Activated naive CD8-positive, alpha-beta T cell treated with anti-CD3 and anti-CD28 coated beads, Interleukin-2, amount 50 U/mL, for 16 hours (primary cell): ENCODE measurements around the gene KIF2A.

ENCODE experiments used
- DNase-seq: peaks from one replicate; pipeline ENCODE4 v3.0.0-alpha.2; 2020; ENCODE audit warnings: low read depth, low spot score

Gene KIF2A

DNA sequence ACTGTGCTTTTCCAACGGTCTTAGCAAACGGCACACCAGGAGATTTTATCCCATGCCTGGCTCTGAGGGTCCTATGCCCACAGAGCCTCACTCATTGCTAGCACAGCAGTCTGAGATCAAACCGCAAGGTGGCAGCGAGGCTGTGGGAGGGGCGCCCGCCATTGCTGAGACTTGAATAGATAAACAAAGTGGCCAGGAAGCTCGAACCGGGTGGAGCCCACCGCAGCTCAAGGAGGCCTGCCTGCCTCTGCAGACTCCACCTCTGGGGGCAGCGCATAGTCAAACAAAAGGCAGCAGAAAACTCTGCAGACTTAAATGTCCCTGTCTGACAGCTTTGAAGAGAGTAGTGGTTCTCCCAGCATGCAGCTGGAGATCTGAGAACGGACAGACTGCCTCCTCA is 14.2 kb upstream of the KIF2A start:
- DNase-seq: peak; percentile 9

DNA sequence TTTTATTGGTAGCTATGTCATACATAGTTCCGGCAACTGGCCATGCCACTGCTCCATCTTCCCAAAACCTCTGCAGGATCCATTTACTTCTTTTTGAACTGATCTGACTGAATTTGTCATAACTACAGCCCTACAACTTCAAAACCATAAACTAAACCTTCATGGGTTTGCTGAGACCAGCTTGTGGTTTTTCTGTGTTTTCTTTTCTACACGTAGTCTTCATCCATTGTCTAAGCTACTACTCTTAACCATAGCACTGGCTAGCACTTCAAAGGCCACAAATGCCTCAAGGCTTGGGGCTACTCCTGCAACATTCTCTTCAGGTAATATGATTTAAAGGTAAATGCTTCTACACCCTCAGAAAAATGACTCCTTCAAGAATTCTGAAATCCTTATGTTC is 9.0 kb upstream of the KIF2A start:
- no peak for DNase-seq

DNA sequence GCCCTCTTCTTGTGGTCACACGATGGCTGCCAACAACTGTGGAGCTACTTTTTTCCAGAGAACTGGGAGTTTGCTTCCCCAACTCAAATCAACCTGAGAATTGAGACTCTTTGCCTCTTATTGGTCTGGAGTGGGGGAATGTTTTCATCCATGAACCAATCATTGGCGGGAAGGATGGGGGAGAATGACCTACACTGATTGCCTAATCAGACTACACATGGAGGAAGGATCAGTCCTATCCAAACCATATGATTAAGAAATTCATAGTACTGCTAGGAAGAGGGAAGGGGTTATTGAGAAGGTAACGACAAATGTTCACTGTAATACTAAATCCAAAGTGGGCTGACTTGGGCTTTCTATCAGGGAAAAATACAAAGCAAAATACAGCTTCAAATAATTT is 7.9 kb upstream of the KIF2A start:
- no peak for DNase-seq

DNA sequence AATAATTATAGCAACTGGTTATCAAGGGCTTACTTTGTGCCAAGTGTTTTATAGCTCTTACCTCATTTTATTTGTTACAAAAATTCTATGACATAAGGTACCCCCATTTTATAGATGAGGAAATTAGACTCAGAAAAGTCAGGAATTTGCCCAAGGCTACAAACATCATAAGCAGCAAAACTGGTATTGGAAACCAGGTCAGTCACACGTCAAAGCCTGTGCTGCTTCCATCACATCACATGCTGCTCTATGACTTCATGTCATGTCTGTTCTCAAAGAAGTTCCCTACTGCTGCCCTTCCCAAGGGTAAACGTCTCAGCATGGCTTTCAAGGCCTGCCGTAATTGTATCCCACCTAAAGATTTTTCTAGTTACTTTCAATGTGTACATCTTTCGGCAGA is 6.9 kb upstream of the KIF2A start:
- no peak for DNase-seq

DNA sequence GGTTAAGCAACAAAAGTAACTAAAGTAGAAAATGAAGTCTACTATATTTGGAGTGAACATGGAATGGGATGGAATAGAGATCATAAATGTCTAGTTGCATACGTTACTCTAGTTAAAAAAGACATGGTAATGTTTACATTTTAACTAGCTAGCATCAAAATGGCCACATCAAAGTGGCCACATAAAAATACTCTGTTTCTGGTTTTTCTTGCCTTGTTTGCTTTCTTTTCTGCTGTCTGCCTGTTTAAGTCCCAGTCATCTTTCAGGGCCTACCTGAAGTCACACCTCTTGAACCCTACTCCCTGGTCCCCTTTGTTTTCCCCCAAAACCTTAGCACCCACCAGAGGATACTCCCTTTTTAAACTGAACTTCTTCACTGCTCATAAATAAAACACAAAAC is 6.4 kb upstream of the KIF2A start:
- DNase-seq: no peak

DNA sequence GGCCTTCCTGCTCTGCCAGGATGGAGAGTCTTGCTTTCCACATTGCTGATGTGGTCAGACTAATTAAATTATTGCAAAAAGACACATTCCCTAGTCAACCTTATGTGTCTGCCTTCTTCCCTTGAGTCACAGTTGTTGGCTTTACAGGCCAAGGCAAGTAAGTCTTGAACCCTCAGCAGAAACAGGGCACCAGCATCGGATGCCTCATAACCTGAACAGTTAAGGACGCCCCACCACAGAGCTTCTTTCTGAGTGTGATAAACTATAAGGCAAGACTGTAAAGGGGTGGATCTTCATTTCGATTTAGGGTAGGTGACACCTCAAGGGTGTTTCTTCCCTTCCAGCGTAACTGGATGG is 670 bp upstream of the KIF2A start:
- no peak for DNase-seq

DNA sequence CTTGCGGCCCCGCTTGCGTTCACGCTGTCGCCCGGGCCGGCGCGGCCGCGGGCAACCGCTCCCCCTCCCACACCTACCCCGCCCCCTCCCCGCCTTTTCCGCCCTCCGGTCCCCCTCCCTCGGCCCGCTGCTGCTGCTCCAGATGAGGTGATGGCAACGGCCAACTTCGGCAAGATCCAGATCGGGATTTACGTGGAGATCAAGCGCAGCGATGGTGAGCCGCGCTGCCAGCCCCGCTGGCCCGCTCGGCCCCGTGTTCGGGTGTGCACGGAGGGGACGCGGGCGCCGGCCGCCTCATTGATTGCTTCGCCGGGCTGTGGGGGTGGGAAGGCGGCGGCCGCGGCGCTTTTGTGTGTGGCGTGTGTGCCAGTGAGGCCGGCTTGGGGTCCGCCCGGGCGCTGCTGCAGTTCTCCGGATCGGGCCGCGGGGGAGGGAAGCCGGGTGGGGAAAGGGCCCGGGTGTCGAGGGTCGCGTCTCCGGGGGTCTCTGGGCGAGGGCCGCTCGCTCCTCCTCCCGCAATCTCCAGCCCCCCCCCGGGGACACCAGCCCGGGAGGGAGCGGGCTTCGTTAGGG is 403 bp downstream of the KIF2A start:
- DNase-seq: peak; percentile 11

DNA sequence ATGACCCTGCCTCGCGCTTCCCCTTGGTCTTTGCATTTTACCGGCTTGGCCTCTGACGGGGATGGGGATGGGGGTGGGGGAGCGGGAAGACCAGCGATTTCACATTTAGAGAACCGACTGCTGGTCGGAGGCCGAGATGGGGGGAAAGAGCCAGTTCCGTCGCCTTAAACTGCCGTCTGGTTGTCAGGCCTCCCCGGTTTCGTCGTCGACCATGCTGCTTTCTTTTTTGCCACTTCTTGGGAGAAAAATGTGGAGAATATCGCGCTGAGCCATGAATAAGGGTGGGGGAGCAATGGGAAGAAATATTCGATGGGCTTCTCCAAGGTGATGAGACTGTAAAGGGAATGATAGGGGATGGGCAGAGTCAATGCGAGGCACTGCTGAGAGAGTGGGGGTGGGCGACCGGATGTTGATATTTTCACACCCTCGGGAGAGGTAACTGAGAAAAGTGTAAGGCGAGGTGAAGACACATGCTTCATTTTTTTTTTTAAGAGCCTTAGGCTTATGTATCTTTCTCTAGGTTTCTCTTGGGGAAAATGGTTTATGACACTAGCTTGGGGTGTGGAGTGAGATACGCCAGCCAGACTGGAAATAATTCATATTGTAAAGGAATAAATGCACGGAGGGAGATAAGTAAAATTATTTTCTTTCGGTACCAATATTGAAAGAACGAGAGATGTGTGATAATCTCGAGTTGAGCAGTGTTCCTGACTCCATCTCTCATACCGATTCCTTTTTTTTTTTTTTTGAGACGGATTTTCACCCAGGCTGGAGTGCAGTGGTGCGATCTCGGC is 1.1 kb downstream of the KIF2A start:
- peak; percentile 26 for DNase-seq

DNA sequence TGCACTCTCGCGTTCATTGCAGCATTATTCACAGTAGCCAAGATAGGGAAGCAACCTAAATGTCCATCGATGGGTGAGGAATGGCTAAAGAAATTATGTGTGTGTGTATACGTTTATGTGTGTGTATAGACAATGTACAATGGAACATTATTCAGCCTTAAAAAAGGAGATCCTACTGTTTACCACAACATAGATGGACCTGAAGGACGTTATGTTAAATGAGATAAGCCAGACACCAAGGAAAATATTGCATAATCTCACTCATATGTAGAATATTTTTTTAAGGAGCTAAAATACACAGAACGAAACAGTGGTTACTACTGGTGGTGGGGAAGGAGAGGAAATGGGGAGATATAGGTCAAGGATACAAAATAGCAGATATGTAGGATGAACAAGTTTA is 2.4 kb downstream of the KIF2A start:
- DNase-seq: no peak

DNA sequence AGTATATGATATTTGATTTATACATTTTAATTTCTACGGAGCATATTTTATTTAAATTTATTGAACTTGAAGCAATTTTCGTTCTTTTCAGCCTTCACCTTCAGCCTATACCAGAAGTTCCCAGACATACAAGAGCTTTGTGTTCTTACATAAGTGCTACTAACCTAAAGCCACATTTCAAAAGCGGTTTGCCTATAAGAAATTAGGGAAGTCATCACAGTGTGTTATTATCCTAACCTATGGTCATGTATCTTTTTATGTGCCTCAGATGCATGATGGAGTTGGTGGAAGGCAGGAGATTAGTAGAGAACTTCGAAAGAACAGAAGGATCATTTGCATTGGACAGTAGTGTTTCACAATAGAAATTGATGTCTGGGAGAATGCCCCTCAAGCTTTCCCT is 3.1 kb downstream of the KIF2A start:
- no peak for DNase-seq

DNA sequence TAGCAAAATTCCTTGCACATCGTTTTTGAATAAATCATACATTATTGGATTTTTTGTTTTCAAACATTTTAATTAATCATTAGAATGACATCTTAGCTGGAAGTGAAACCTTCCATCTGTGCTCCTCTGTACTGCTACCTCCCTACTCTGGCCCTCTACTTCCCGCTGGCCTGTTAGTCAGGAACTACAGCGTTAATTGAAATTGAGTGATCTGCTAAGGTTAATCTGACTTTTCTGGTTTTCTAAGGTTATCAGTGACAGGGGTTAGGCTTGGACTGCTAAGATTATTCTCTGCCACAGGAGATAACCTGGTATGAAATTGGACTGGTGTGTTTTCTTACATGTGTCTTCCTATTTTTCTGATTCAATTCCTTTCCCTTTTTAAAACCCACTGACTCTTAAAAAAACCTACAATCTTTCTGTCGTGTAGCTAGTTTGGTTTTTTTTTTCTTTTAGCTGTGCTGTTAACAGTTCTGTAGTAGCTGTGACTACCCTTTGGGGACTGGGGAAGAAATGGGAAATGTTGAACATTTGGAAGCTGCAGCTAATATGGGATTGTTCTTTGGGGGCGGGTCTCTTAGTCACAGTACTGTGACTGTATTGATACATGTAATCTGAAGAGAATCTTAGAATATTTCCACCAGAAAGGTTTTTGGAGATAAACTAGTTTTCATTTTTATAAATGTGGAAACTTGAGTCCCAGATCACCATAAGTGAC is 4.6 kb downstream of the KIF2A start:
- no peak for DNase-seq

DNA sequence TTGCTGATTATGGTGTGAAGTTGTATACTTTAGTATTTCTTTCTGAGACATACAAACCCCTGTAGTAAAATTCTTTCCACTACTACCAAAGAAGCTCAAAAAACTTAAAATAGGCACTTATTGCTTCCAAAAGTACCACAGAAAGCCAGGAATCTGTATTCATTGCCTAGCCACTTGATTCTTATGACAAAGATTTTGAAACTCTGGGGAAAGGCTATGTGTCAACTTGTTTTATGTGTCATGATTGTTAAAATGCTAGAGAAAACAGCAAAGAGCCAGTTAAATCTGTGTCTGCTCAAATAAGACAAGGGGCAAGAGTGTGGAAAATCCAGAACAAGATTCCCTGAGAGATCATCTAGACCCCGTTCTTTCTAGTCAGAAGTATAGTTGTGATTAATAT is 6.0 kb downstream of the KIF2A start:
- DNase-seq: no peak

DNA sequence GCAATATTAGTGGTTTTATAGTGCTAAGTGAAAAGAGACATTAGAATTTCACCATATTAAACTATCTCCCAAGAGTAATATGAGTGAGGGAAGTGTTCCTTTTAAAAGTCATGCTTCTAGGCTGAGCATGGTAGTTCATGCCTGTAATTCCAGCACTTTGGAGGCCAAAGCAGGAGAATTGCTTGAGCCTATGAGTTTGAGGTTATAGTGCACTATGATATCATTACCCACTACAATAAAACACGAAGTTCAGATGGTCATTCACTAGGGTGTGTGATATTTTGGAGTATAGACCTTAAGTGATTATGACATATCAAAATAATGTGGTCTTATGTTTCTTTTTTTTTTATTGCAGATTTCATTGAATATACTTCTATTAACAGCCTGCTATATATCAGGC is 6.7 kb downstream of the KIF2A start:
- DNase-seq: no peak

DNA sequence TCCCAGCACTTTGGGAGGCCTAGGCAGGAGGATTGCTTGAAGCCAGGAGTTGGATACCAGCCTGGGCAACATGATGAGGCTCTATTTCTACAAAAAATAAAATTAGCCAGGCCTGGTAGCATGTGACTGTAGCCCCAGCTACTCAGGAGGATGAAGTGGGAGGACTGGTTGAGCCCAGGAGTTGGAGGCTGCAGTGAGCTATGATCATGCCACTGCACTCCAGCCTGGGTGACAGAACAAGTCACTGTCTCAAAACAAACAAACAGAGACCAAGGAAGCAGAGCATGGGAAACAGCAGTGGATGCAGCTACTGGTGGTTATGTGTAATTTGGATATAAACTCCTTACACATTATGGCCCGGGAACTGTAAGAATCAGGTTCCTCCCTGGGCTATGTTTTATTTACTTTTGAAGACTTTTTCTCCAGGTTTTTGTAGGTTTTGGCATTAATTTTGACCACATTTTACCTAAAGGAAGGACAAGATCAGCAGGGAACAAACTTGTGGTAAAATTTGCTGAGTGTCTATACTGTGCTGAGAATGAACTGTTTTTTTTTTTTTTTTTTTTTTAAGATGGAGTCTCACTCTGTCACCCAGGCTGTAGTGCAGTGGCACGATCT is 8.3 kb downstream of the KIF2A start:
- no peak for DNase-seq

DNA sequence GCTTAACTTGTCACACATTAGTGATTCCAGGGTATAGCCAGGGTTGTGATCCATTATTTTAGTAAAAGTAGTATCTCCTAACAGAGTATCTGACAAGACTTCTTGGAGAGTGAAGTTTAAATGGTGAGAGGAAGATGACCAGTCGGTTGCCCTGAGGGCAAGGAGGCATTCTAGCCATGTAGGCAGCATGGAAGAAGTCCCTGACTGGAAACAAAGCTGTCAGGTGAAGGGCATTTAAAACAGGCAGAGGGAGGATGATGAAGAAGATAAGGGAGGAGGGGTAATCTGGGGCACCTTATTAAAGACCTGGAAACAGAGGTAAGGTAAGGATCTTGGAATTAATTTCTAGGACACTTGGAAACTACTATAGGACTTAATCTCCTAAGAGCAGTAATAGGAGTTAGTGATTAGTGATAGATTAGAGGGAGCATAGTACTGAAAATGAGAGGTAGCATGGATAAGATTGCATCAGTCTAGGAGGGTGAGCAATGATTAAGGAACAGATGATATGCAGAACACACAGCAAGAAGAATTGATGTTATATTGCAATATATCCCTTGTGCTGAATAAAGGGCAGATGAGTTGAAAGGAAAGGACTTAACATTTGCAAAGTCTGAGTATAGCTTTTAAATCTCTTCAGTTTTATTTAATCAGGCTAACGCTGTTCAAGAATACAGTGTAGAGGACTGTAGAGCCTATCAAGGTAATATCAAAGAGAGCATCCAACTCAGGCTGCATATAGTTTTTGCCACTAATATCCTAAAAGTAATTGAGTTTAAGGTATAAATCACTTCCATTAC is 9.6 kb downstream of the KIF2A start:
- no peak for DNase-seq

DNA sequence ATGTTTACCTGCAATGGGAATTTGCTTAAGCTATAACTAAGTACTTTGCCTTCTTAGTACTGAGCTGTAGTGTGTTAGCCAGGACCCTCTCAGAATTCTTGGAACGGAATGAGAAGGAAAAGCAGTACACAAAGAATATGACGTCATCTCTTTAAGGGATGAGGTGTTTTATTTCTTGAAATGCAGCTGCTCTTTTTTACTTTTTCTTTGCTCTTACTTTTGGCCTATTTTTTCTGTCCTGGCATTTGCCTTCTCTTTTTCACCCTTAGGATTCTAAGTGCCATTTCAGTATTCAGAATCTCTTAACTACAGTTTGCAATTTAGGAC is 10.1 kb downstream of the KIF2A start:
- DNase-seq: no peak

DNA sequence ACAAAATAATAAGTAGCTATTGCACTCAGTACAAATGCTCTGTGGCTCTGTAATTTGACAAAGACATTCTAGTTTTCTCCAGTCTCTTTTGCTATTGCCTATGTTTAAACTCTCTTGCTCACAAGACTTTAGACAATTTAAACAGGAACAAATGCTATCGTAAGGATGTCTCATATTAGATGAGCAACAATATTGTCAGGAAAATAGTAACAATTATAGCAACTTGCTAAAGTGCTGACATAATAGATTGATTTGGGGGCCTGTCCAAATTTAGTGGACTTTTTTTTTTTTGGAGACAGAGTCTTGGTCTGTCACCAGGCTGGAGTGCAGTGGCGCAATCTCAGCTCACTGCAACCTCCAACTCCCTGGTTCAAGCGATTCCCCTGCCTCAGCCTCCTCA is 11.8 kb downstream of the KIF2A start:
- no peak for DNase-seq

DNA sequence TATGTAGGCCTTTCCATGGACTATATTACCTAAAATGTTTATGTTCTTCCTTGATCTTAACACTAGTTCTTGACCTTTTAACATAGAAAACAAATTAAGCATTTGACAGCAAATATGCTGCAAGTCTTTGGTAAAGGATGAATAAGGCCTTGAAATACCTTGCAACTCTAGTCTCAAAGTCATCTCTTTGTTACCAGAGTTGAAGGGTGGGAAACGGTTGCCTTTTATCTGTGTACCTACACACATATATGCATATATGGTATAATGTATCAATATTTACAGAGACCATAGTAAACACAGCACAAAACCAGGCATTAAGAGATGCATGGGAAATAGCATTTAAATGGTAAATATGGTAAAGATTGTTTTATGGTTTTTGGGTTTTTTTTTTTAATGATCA is 16.5 kb downstream of the KIF2A start:
- no peak for DNase-seq

DNA sequence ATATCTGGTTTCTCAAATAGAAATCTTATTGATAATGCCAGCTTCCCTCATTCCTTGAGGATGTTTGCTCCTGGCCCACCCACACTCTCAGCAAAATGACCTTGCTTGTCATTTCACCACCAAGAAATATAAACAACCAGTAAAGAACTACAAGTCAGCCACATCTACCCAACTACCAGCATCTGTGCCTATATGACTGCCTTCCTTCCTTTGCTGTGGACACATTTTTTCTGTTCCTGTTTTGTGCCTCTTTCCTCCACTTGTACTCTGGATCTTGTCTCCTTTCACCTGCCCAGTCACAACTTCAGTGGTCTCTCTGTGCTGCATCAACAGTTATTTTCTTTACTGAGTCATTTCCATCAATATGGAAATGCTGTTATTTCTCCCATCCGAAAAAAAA is 20.3 kb downstream of the KIF2A start:
- no peak for DNase-seq

DNA sequence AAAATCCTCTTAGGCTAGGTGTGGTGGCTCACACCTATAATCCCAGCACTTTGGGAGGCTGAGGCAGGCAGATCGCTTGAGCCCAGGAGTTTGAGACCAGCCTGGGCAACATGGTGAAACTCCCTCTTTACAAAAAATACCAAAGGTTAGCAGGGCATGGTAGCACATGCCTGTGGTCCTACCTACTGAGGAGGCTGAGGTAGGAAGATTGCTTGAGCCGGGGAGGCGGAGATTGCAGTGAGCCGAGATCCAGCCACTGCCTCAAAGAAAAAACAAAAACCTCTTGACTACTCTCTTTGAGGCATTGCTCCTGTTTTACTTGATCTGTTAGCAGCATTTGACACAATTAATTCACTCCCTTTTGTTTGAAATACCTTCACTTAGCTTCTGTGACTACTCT is 20.7 kb downstream of the KIF2A start:
- no peak for DNase-seq

DNA sequence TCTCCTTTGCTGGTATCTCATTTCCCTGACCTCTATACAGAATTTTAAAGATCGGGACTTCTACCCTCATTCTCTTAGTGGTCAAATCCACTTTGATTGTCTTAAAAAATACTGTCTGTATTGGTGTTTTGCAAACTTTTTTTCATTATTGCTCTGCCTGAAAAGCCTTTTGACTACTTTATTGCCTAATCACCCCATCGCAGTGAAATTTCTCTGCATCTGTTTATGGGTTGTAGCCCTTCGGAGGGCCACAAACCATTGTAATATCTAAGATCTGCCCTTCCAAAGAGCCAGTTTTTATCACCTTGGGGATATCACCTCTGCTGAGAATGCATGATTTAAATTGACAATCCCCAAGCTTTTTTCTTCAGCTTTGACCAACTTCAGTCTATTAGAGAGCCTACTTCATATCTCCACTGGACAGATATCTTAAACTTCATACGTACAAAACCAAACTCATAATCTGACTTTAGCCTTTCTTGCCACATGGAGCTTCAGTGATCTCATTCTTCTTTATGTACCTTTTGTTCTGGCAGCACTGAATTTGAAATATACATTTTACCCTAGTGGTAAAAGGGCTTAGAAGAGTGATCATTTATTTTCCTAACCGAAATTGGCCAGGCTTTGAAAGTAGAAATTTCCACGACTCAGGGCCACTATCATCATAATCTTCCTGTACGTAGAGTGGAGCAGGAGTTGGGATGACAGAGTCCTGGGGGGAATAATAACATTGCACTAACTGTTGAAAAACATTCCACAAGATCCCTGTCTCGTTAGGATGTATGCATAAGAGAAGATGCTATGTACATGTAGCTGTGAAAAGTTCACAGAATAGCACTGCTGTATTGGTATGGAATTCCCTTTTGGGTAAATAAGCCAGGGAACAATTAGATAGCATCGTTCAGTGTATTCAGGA is 21.4 kb downstream of the KIF2A start:
- no peak for DNase-seq
